HG02970 (cell line): ENCODE measurements around the gene RNU6-1.

ENCODE experiments used
- ATAC-seq: cut with Tn5 transposase; IDR thresholded peaks from one replicate; pipeline ENCODE4 v1.9.1; 2021; ENCODE audit warnings: mild to moderate bottlenecking, moderate library complexity, moderate number of reproducible peaks; ENCODE audit not compliant: unreplicated experiment, low FRiP score

RNU6-1 gene

DNA sequence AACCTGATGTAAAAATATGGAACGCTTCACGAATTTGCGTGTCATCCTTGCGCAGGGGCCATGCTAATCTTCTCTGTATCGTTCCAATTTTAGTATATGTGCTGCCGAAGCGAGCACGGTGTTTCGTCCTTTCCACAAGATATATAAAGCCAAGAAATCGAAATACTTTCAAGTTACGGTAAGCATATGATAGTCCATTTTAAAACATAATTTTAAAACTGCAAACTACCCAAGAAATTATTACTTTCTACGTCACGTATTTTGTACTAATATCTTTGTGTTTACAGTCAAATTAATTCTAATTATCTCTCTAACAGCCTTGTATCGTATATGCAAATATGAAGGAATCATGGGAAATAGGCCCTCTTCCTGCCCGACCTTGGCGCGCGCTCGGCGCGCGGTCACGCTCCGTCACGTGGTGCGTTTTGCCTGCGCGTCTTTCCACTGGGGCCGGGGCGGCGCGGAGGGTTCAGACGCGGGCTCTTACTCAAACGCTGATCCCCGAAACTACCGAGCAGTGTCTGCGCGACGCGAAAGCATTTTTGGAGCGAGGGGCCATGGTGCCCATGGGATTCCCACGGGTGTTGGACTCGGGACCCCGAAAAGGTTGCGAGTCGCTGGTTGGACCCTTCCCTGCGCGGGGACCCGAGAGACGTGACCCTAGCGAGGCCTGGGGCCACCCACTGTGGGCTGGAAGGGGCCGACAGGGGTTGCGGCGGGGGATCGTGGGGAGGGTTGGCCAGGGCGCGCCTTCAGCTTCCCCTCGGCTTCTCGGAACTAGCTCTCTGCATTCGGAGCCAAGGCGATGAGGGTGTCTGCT is at the start of gene RNU6-1:
TSS of gene RNU6-1 (minus strand) at position 117 of the 820 bp plus-strand sequence.
- peak; percentile 86 for ATAC-seq

DNA sequence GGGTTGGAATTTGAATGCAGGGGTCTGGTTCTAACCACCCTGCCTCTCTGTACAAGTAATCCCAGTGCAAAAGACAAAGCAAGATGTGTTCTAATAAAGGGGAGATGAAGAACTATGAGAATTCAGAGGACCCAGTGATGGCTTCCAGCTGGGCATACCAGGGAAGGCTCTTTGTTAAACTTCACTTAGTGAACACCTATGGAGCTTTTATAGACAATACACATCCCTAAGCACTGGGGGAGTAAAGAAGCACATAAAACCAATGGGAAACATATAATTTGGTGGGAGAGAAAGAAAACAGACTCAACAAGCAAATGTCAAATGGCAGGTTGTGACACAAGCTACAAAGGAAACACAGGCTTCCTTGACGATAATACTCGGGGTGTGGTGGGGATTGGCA is 47.9 kb upstream of the RNU6-1 start:
- no peak for ATAC-seq

DNA sequence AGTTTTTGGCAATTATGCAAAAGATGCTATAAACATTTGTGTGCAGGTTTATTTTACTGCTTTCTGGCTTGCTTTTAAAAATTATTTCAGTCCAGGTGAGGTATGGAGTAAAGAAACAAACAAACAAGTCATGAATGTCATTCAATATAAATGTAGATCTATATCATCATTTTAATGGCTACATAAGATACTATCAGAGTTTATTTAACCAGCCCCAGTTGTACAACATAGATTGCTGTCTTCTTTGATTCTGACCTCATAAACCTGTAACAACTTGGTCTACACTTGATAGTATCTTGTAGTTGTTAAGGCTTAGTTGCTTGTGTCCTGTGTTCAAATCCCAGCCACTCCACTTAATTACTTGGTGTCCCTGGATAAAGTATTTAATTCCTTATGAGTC is 46.0 kb upstream of the RNU6-1 start:
- no peak for ATAC-seq

DNA sequence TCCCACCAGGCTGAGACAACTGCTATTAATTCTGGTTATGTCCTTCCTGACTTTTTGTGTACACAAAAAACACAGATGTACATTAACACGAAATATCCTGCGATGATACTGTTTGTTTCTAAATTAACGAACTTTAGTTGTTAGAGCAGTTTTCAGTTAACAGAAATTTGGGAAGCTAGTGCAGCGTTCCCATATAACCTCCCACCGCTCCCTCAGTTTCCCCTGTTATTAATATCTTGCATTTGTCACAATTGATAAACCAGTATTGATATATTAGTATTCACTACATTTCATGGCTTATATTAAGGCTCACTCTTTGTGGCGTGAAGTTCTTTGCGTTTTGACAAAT is 45.3 kb upstream of the RNU6-1 start:
- ATAC-seq = no peak

DNA sequence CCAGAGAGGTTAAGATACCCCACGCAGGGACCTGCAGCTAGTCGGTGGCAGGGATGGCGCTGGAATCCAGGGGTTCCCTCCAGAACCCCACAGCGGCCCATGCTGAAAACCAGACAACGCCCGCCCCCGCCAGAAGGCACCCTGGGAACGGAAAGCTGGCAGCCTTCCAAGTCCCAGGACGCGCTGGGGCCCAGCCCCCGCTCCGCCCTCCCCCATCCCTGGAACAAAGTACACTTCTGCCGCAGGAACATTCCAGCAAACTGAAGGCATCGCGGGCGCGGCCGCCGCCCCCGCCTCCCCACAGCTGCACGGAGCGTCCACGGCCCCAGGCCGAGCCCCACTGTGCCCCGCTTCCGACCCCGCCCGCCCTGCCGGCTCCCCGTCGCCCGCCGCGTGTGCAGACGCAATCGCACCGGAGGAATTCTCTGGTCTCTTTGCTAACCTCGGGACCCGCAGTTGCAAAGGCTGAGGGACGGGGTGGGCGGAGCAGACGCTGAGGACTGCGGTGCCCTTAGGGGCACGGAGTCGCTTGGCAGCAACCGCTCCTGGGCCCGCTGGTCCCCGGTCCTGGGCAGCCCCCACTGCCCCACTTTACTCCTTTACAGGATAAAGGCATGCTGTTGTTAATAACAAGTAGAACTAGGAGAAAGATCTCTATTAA is 44.8 kb upstream of the RNU6-1 start:
- ATAC-seq = no peak

DNA sequence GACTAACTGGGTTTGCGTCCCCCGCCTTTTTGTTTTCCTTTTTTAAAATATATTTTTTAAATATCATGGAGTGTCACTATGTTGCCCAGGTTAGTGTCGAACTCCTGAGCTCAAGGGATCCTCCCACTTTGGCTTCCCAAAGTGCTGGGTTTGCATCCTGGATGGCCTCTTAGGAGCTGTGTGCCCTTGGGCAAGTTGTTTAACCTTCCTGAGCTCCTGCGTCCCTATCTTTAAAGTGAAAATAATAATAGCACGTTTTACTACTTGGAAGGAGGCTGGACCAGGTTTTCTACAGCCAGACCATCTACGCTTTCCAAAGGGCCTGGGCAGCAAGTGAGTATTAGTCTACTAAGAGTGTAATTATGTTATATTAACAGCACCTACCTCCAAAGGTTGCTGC is 44.2 kb upstream of the RNU6-1 start:
- ATAC-seq = no peak

DNA sequence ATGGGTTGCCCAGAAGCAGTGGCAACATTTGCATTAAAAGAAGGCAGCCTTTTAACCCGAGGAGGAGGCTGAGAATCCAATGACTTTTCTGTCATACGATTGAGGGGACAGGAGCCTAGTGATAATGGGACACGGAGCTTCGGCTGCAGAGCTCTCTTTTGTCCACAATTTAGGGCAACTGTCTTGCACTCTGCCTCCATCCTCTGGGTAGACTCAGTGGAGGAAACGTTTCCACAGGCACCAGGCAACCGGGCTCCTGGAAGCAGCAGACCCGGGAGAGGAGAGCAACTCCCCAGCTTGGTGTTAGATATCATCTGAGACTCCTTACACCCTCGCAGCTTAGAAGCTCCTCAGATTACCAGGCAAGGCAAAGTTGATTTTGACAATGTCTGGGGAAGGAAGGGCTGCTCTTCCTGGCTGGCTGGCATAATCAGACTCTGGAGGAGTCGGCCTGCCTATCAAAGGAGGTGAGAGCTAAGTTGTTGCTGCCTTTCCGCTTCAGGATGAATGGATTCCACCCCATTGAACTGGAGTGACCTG is 43.5 kb upstream of the RNU6-1 start:
- no peak for ATAC-seq

DNA sequence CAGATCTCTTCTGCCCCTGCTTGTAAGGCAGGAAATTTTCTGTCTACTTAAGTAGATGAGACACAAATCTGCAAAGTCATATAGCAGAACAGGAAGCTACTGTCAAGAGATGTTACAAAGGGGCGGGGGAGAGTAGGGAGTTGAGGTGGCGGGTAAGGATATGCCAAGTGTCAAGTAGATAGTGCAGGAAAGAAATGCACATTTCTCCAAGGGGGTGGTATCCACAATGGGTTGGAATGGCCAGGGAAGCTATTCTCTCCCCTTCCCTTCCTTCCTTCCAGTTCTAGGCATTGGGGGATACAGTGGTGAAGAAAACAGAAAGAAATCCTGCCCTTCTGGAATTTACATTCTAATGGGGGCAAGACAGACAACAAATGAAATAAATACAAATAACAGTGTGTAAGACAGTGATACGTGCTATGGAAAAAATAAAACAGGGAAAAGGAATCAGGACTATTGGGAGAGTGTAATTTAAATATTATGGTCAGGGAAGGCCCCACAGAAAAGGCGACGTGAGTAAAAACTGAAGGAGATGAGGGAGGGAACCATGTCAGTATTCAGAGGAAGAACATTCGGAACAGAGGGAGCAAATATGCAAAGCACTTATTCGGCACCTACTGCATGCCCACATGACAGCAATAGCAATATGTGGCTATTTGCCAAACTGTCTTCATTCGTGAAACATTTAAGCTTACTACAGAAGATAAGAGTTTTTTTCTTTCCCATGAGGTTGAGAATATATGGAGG is 42.8 kb upstream of the RNU6-1 start:
- no peak for ATAC-seq

DNA sequence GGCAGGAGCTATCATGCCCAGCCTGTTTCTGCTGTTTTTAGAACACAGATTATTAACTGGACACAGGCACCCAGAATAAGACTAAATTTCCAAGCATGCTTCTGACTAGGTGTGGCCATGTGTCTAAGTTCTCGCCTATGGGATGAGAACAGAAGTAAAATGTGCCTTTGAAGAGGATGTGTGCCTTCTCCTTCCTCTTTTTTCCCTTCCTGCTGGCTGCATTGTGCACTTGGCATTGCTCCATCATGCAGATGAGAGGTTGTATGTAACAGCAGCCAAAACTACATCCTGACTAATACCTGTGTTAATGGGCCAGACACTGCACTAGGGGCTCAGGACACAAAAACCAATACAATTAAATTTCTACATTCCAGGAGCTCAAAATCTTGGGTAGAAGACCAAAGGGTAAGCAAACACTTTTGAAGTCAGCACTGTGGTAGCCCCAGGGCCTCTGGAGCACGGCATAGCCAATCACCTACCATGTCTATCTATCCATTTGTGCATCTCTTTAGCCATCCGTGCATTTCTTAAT is 40.9 kb upstream of the RNU6-1 start:
- no peak for ATAC-seq

DNA sequence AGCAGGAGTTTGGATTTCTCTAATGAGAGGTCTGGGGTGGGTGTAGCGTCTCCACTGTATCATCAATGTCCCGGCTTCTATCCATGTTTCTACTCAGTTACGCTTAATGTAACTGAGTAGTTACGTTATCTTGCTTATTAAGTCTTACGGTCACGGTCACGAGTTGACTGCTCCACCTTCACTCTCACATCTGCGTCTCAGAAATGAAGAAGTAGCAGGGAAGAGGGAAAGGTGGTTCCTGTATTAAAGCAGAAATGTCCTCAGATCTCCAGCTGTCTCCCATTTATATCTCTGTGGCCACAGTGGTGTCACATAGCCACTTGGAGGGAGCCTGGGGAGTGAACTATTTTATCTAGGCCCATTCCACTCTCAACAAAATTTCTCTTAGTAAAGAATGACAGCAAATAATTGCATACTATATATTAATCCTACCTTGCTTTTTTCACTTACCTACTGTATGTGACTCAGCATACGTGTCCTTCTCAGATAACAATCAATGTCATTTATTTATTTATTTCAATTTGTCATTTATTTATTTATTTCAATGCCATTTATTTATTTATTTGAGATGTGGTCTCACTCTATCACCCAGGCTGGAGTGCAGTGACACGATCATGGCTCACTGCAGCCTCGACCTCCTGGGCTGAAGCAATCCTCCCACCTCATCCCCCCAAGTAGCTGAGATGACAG is 39.7 kb upstream of the RNU6-1 start:
- no peak for ATAC-seq

DNA sequence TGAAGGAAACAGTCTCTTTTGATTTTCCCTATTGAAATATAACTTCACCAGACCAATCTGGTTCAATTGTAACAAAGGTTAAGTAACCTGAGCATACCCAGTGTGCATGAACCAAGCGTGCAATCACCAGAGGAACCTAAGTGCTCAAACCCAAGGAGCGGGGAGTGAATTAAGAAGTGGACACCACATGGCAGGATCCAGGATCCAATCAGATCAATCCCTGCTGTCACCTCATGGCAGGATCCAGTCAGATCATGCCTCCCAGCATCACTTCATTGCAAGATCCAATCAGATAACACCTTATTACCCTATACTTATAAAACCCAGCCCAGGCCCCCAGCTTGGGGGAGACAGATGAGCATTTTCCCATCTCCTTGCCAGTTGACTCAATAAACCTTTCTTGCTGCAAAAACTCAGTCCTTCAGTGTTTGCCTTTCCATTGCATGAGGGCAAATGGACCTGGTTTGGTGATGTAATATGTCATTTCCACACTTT is 38.9 kb upstream of the RNU6-1 start:
- ATAC-seq = no peak

DNA sequence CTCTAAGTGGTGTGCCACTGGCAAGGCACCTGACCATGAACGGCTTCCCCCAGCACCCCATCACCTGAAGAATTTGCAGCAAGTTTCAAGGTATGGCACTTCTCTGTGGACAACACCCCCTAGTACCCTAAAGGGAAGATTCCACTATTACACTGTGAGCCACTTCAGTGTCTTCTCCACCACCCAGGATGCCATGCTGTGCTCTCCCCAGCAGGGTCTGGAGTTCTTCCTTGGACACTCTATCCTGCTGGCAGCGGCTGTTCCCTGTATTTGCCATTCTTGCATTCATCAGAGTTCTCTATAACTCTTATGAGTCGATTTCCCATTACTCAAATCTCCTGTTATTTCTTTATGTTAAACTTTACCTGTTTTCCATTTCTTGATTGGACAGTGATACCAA is 33.9 kb upstream of the RNU6-1 start:
- ATAC-seq = no peak

DNA sequence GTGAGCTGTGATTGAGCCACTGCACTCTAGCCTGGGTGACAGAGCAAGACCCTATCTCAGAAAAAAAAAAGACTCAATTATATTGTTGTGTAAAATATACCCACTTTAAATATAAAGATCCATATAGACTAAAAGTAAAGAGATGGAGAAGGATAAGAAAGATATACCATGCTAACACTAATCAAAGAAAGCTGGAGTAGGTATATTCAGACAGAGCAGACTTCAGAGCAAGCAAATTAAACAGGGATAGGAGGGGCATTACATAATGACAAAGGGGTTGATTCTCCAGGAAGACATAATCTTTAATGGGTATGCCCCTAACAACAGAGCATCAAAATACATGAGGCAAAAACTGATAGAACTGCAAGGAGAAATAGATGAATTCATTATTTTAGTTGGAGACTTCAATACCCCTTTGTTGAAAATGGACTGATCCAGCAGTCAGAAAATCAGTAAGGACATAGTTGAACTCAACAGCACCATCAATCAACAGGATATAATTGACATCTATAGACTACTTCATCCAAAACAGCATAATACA is 31.1 kb upstream of the RNU6-1 start:
- no peak for ATAC-seq

DNA sequence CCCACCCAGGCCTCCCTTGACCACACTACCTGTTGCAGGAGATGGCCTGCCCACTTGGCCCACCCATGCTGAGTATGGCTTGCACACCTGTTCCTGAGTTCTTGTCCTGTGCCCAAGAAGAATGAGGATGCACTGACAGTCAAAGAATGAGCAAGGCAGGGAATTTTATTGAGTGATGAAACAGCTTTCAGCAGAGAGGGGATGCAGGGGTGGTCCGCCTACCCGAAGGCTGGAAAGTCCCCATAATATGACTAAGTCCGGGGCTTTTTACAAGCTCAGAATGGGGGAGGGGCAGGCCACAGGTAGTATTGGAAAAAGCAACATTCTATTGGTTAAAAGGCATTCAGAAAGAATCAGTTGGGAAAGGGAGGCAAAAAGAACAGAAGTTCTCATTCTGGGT is 29.9 kb upstream of the RNU6-1 start:
- ATAC-seq = no peak

DNA sequence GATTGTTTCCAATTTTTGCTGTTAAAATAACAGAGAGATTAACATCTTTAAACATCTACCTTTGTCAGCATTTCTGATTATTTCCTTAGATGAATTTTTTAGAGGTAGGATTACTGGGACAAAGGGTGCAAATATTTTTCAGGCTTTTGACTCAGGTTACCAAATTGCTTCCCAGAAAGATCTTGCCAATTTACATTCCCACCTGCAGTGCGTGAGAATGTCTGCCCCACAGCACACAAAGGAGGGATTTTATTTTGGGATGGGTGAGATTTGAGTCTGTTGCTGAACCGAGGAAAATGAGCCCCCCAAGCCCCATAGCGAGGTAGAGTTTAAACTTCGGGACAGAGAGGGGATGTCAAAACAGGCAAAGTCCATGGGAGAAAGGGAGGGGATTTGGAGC is 25.9 kb upstream of the RNU6-1 start:
- ATAC-seq = no peak

DNA sequence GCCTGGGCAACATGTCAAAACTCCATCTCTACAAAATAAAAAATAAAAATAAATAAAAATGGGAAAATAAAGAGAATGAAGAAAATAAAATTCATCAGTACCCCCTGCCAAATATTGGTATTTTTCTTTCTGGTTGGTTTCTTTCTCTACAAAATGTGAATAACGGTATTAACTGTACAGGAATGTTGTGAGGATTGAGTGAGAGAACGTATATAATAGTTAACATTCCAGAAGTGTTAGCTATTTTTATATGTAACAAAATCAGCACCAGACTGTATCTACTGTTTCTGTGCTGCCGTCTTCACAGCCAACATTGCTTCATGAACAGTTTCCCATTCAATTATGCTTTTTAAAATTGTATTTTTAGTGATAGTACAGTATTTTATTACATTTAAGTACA is 25.5 kb upstream of the RNU6-1 start:
- ATAC-seq = no peak

DNA sequence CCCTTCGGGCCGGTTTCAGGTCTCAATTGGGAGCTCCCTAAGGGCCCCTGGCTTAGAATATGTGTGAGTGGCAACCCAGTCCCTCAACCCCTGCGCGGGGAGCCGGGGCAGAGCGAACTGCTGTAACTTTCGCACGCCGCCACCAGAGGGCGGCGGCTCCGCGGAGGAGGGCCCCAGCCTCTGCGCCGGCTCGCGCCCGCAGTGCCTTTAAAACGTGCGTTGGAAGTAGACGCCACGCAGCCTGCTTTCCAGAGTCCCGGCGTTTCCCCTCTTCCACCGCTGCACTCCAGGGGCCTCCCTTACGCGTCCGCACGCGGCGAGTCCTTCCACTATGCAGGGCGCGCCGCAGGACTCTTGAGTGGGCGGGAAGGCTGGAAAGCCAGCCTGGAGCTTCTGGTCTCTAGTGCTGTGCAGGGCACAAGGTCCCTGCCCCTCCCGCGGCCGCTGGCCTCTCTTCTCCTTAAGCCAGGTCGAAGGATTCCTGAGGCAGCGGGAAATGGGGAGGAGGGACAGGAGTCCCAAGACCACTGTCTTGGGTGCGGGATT is 23.7 kb upstream of the RNU6-1 start:
- peak; percentile 80 for ATAC-seq

DNA sequence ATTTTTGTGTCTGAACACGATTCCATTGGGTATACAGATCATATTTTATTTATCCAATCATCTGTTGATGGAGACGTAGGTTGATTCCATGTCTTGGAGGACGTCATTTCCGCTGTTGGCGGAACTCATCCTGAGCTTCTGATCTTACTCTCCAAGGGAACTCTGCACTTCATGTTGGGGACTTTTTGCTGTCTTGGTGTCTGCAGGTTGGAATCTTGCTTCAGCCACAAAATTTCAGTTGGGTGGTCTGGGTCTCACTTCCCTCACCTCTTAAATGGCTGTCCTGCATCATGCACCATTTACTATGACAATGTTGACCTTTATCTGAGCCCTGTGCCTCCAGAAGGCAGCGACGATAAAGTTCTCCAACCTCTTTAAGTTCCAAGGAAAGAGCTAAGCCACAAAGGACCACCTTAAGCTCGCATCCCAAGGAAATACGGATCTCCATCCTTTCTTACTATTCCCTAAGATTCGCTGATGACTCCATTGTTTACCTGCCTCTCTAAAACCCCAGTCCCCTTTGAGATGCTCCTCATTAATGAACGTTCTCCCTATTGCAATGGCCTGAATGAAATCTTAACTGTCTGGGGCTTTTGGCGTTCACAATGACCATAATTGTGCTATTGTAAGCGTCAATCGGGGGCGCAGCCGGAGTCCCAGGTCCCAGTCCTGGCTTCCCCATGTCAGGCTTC is 23.1 kb upstream of the RNU6-1 start:
- ATAC-seq = no peak

DNA sequence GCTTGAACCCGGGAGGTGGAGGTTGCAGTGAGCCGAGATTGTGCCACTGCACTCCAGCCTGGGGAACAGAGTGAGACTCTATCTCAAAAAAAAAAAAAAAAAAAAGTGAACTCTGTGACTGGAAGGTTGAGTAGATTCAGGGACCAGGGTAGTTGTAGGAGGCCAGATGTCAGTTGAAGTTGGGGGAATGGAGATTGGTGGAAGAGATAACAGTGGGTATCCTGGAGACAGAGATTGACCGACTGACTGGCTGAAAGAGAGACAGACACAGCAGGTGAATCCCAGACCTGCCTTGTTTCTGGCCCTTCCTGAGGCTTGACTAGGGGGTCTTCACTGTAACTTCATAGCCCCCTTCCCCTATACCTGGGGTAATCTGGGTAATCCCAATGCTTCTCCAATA is 22.1 kb upstream of the RNU6-1 start:
- ATAC-seq = no peak
